GM12801 (cell line): ENCODE measurements around the gene TMC5.

Experiments used
- CTCF ChIP-seq: IDR thresholded peaks from one replicate; pipeline ENCODE4 v1.5.1; 2011; ENCODE audit warnings: control low read depth; ENCODE audit not compliant: insufficient read length; ENCODE audit errors: extremely low read depth

Gene TMC5

GRCh38 chr16:19418200-19418599 is 517 bp downstream of the TMC5 start:
- no peak for TF ChIP-seq CTCF

- TF ChIP-seq CTCF, result no peak
These were observed 2.0 kb downstream of the TMC5 start for GRCh38 chr16:19419698-19420075.

- no peak for TF ChIP-seq CTCF
These were observed 6.8 kb downstream of the TMC5 start for GRCh38 chr16:19424478-19424877.

GRCh38 chr16:19430345-19430744 is 12.7 kb downstream of the TMC5 start:
- TF ChIP-seq CTCF, result no peak

- TF ChIP-seq CTCF, result no peak
These were observed 14.1 kb downstream of the TMC5 start for GRCh38 chr16:19431636-19432340.

GRCh38 chr16:19432429-19432828 is 14.7 kb downstream of the TMC5 start:
- no peak for TF ChIP-seq CTCF

- TF ChIP-seq CTCF, result no peak
These were observed 16.9 kb downstream of the TMC5 start for GRCh38 chr16:19434584-19434983.
